Measurements from ENCODE around the gene SIK3.

DNA sequence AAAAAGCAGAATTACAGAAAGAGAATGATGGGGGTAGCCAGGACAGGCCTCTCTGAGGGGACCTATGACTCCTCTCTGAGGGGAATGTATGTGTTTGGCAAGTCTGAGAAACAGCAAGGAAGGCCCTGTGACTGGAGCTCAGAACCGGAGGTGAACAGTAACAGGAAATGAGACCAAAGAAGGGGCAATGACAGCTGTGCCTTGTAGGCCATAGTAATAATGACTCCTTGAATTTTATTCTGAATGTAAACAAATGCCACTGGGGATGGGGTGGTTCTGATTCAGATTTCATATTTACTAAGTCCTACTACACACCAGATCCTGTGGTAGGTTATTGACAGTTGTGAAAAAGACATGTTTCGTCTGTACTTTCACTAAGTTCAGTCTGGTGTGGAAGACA is 208.0 kb downstream of the SIK3 start:
- TF ChIP-seq, protein P1, sequence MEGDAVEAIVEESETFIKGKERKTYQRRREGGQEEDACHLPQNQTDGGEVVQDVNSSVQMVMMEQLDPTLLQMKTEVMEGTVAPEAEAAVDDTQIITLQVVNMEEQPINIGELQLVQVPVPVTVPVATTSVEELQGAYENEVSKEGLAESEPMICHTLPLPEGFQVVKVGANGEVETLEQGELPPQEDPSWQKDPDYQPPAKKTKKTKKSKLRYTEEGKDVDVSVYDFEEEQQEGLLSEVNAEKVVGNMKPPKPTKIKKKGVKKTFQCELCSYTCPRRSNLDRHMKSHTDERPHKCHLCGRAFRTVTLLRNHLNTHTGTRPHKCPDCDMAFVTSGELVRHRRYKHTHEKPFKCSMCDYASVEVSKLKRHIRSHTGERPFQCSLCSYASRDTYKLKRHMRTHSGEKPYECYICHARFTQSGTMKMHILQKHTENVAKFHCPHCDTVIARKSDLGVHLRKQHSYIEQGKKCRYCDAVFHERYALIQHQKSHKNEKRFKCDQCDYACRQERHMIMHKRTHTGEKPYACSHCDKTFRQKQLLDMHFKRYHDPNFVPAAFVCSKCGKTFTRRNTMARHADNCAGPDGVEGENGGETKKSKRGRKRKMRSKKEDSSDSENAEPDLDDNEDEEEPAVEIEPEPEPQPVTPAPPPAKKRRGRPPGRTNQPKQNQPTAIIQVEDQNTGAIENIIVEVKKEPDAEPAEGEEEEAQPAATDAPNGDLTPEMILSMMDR (IDR thresholded peaks at IDR 0.05) = no peak
- TF ChIP-seq ZFX (IDR thresholded peaks at IDR 0.05; ENCODE audit: borderline replicate concordance) = no peak
